ENCODE measurements around the gene IL31. TPM values are rescaled to one million over a fixed set of nuclear protein-coding genes. Genes with fewer than 3 reads are reported as not detected.

IL31 gene
- total RNA-seq, 1 donor from 2014 or later: not detected

GRCh38 chr12:122199484-122200355 lies 25.7 kb upstream of the IL31 start:
- no peak for TF ChIP-seq CTCF (IDR thresholded peaks at IDR 0.05; ENCODE audit: unreplicated experiment)
- no peak for DNase-seq (ENCODE audit: low spot score)
- H3K27ac Mint-ChIP-seq (ENCODE audit: unreplicated experiment): no peak overlapping the region
- peaks cover 15% of the 10 kb centered on the region for H3K27me3 Mint-ChIP-seq (ENCODE audit: unreplicated experiment)
- no peaks in the 10 kb centered on the region for H3K4me1 Mint-ChIP-seq (ENCODE audit: unreplicated experiment)
- H3K4me3 Mint-ChIP-seq (ENCODE audit: unreplicated experiment): no peak overlapping the region
- no peaks in the 10 kb centered on the region for H3K36me3 Mint-ChIP-seq (ENCODE audit: low read depth, unreplicated experiment)
- no peaks in the 10 kb centered on the region for H3K9me3 Mint-ChIP-seq (ENCODE audit: unreplicated experiment)

- H3K4me1 Mint-ChIP-seq (ENCODE audit: unreplicated experiment): no peaks in the 10 kb centered on the region
- H3K27me3 Mint-ChIP-seq (ENCODE audit: unreplicated experiment): peaks cover 9% of the 10 kb centered on the region
- no peak overlapping the region for H3K4me3 Mint-ChIP-seq (ENCODE audit: unreplicated experiment)
- no peak for TF ChIP-seq CTCF (IDR thresholded peaks at IDR 0.05; ENCODE audit: unreplicated experiment)
- no peak overlapping the region for H3K27ac Mint-ChIP-seq (ENCODE audit: unreplicated experiment)
- H3K36me3 Mint-ChIP-seq (ENCODE audit: low read depth, unreplicated experiment): no peaks in the 10 kb centered on the region
- DNase-seq (ENCODE audit: low spot score): no peak
- no peaks in the 10 kb centered on the region for H3K9me3 Mint-ChIP-seq (ENCODE audit: unreplicated experiment)
Observed at GRCh38 chr12:122197612-122197966, 23.6 kb upstream of the IL31 start.

GRCh38 chr12:122195405-122195804 lies 21.4 kb upstream of the IL31 start:
- Mint-ChIP-seq H3K9me3 (ENCODE audit: unreplicated experiment) (no peaks in the 10 kb centered on the region), H3K36me3 (ENCODE audit: low read depth, unreplicated experiment) (no peaks in the 10 kb centered on the region), H3K4me1 (ENCODE audit: unreplicated experiment) (no peaks in the 10 kb centered on the region), H3K4me3 (ENCODE audit: unreplicated experiment) (no peak overlapping the region), H3K27ac (ENCODE audit: unreplicated experiment) (no peak overlapping the region), H3K27me3 (ENCODE audit: unreplicated experiment) (peaks cover 9% of the 10 kb centered on the region)
- no peak for TF ChIP-seq CTCF (IDR thresholded peaks at IDR 0.05; ENCODE audit: unreplicated experiment)
- DNase-seq (ENCODE audit: low spot score): no peak

GRCh38 chr12:122194804-122195203 lies 20.8 kb upstream of the IL31 start:
- H3K27me3 Mint-ChIP-seq (ENCODE audit: unreplicated experiment): peaks cover 9% of the 10 kb centered on the region
- TF ChIP-seq CTCF (IDR thresholded peaks at IDR 0.05; ENCODE audit: unreplicated experiment): no peak
- H3K27ac Mint-ChIP-seq (ENCODE audit: unreplicated experiment): no peak overlapping the region
- no peaks in the 10 kb centered on the region for H3K36me3 Mint-ChIP-seq (ENCODE audit: low read depth, unreplicated experiment)
- no peaks in the 10 kb centered on the region for H3K4me1 Mint-ChIP-seq (ENCODE audit: unreplicated experiment)
- no peak overlapping the region for H3K4me3 Mint-ChIP-seq (ENCODE audit: unreplicated experiment)
- DNase-seq (ENCODE audit: low spot score): no peak
- no peaks in the 10 kb centered on the region for H3K9me3 Mint-ChIP-seq (ENCODE audit: unreplicated experiment)

GRCh38 chr12:122192441-122192840 lies 18.4 kb upstream of the IL31 start:
- no peaks in the 10 kb centered on the region for H3K36me3 Mint-ChIP-seq (ENCODE audit: low read depth, unreplicated experiment)
- no peak overlapping the region for H3K27ac Mint-ChIP-seq (ENCODE audit: unreplicated experiment)
- H3K4me3 Mint-ChIP-seq (ENCODE audit: unreplicated experiment): no peak overlapping the region
- H3K9me3 Mint-ChIP-seq (ENCODE audit: unreplicated experiment): no peaks in the 10 kb centered on the region
- TF ChIP-seq CTCF (IDR thresholded peaks at IDR 0.05; ENCODE audit: unreplicated experiment): no peak
- no peaks in the 10 kb centered on the region for H3K4me1 Mint-ChIP-seq (ENCODE audit: unreplicated experiment)
- DNase-seq (ENCODE audit: low spot score): no peak
- peaks cover 6% of the 10 kb centered on the region for H3K27me3 Mint-ChIP-seq (ENCODE audit: unreplicated experiment)

All from endothelial cell (in vitro differentiated cells).